Activated CD4-positive, alpha-beta T cell treated with anti-CD3 and anti-CD28 coated beads, Interleukin-2, amount 50 U/mL, for 16 hours (primary cell): ENCODE results near the gene IFNAR2.
A peak's percentile ranks its signal among the peaks of the same experiment; 100 is the strongest.
"Not testable (repeated sequence)": the region's sequence is repeated elsewhere in the genome, so short reads cannot be mapped to it uniquely, and the experiment has no call there.

Source experiments
- DNase-seq: peaks from one replicate; pipeline ENCODE4 v3.0.0-alpha.2; 2020

Gene IFNAR2

DNA sequence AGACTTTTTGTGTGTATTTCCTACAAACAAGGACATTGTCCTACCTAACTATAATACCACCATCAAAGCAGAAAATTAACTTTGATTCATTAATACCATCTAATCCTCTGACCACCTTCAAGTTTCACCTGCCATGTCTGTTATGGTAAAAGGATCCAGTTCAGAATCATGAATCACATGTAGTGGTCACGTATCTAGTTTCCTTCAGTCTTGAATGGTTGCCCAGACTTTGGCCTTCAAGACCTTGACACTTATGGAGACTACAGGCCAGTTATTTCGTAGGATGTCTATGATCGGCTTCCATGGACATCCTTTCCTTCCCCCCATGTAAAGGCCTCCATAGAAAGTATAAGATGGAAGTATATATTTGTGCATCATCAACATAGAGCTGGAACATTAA, 10.4 kb upstream of the IFNAR2 start:
- DNase-seq = no peak

DNA sequence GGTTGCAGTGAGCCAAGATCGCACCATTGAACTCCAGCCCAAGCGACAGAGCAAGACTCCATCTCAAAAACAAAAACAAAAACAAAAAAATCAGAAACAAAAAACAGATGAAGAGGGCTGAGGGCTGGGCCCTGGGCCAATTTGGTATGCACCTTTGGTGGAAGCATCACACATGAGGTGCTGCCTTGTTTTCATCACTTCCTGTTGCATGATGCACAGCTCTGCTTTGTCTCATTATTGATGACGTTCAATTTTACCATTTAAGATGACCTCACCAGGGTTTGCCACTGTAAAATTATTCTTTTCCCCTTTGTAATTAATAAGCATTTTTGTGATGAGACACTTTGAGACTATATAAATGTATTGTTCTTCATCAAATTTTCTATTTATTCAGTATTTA, 9.8 kb upstream of the IFNAR2 start:
- no peak for DNase-seq

DNA sequence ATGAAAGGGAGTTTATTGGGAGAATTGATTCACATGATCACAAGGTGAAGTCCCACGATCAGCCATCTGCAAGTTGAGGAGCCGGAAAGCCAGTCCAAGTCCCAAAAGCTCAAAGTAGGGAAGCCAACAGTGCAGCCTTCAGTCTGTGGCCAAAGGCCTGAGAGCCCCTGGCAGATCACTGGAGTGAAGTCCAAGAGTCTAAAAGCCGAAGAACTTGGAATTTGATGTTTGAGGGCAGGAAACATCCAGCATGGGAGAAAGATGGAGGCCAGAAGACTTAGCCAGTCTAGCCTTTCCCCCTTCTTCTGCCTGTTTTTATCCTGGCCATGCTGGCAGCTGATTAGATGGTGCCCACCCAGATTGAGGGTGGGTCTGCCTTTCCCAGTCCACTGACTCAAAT, 4.4 kb upstream of the IFNAR2 start:
- not testable (repeated sequence) for DNase-seq

DNA sequence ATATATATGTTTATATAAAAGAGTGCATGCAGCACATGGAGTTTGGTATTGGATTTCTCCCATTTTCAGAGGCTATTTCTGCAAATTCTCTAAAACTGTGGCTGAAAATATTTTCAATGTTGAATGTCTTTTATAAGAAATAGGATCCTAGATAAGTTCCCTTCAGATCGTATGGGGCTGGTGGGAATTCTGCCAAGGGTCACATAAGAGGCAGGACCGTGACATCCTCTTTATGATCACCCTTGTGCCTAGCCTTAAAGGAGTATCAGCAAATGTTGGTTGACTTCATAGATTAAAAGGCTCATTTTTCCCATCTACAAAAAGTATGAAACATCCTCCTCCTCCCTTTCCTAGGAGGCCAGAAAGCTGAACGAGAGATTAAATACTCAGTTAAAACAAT, 1.3 kb upstream of the IFNAR2 start:
- no peak for DNase-seq

DNA sequence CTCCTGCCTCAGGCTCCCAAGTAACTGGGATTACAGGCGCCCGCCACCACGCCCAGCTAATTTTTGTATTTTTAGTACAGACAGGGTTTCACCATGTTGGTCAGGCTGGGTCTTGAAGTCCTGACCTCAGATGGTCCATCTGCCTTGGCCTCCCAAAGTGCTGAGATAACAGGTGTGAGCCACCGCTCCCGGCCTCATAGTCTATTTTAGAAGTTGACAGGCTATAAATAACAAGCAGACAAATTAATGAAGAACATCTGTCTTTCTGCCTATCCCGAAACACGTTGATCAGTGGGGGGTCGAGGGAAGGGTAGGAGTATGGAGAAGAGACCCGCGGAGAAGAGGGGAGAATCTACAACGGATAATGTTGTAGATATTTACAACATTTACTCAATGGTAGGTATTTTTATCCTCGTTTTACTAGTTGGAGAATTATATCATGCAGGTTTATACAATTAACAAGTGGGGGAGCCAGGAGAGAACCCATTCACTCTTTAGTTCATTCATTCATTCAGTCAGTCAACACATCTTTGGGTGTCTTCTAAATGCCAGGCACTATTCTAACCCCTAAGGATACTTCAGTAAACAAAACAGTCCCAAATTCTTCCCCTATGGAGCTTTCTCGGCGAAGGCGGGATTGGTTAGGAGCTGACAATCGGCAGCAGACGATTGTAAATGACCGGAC, 497 bp upstream of the IFNAR2 start:
- DNase-seq = no peak

DNA sequence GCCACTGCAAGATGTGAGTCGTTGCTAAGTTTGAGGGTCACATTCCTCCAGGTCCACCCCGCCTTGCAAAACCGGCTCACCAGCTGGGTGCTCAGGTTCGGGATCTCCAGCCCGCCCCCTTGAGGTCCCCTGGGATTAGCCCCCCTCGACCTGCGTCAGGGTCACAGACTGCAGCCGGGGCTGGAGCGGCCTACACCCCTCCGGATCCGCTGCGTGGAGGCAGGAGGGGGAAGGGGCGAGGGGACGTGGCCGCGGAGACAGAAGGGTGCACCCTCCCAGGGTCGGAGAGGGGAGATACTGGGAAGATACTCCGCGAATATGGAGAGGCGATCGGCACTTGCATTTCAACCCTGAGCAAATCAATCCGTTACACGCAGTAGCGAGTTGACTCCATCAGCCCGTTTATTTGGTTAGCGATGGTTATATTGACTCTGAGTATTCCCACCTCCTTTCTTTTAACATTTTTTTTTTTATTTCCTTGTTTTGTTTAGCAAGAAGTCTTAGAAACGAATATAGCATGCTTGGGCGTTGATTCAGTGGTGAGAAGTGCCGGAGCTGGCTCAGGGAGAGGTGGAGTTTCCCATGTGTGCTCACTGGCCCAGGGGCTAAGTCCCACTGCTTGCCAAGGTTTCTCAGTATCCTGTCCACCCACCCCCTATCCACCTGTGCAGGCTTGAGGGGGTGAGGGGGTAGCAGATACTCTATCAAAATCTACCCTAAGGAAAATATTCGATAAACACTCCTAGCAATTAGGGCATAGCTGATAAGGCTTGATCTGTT, 997 bp downstream of the IFNAR2 start:
- no peak for DNase-seq

DNA sequence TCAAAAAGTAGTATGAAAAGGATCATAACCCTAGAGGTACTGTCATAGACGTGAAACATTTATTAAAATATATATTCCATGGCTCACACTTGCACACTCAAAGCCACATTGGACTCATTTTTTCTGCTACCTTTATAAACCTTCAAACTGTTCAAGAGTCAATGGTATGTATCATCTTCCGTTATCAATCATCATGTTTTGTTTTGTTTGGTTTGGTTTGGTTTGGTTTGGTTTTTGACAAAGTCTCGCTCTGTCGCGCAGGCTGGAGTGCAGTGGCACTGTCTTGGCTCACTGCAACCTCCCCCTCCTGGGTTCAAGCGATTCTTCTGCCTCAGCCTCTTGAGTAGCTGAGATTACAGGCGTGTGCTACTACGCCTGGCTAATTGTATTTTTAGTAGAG, 1.8 kb downstream of the IFNAR2 start:
- peak; percentile 89 for DNase-seq

DNA sequence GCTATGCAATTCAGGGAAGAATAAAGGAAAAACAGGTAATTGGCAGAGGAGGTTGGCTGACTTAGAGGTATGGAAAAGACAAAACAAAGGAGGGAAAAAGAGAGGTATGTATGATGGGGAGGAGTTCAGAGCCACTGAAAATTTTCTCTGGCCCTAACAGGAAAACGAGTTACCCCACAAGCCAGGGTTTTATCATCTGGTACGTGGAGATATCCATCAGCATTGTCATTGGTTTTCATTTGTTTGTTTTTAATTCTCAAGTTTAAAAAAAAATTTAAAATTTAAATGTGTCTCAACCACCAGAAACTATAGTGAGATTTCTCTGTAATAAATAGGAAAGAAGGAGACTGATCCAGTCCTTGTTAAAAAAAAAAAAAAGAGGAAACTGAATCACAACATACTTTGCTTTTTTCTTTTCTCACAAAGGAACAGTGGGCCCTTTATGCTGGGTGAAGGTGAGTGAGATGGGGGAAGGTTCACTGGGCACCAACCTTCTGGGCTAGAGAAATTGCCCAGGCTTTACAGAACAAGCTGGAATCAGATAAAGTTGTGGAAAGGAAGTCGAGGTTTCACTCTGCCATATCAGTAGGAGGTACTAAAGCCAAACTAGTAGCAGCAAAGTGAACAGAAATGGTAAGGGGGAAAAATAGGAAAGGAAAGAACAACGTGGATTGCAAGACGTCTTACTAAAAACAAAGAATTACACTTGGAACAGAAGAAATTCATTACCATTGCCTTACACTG, 2.7 kb downstream of the IFNAR2 start:
- DNase-seq = no peak

DNA sequence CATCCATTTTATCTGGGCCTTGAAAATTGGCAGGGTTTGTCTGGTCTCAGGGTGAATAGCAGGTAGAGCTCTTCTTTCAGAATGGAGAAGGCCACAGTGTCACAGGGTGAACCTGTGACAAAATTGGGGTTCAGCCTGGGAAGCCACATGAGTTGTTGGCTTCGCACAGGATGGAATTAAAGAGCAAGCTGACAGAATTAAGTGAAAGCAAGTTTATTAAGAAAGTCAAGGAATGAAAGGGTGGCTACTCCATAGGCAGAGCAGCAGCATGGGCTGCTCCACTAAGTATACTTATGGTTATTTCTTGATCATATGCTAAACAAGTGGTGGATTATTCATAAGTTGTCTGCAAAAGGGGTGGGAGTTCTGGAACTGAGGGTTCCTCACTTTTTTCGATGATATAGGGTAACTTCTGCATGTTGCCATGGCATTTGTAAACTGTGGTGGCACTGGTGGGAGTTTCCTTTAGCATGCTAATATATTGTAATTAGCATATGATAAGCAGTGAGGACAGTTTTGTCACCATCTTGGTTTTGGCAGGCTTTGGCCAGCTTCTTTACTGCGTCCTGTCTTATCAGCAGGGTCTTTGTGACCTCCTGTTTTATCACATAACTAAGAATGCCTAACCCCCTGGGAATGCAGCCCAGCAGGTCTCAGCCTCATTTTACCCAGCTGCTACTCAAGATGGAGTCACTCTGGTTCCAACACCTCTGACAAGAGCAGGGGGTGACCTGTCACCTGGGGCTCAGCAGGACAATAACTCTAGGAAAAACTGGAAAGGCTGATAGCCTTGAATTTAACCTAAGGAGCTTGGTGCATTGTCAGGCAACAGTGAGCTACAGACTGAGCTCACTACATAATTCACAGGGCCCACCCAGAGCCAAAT, 5.1 kb downstream of the IFNAR2 start:
- DNase-seq = no peak

DNA sequence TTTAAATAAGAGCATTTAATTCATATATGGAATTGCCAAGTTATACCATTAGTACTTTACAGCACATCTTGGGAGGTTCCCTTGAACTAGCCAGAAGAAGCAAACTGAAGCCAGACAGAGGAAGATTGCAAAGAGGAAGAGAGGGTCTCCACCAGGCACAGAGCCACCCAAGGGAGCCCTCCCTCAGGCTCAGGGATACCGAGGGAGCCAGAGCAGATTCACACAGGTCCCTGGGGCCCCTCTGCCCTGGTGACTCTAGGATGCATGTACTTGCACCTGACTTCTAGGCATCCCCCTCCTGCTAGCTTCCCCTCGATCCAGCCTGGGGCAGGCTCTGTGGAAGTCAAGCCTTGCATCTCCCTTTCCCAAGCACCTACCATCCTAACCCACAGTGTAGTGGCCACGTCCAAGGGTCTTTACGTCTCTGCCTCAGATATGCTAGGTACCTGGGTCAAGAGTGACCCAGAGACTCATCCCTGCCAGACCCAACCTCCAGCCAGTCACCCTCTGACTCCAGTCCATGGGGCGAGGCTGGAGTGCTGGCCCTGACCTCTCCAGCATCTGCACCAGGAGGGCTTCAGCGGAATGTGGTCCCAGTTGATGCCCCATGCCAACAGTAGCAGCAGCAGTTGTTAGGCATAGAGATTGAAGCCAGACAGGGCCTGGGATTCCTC, 6.4 kb downstream of the IFNAR2 start:
- no peak for DNase-seq

DNA sequence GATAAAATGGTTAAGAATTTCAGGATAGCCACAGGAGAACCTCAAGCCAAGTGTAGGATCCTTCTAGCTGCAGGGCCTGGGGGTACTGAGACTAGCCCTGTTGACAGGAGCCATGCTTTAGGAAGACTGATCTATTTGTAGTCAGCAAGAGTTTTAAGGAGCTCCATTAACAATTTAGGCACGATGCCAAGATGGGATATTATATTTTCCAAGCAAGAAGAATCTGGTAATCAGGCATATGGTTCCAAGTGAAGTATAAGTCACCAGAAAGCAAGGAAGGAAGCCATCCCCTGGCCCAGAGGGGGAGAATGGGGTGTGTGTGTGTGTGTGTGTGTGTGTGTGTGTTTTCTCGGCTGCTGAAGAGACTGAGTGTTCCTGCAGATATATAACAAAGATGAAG, 7.0 kb downstream of the IFNAR2 start:
- DNase-seq = no peak

DNA sequence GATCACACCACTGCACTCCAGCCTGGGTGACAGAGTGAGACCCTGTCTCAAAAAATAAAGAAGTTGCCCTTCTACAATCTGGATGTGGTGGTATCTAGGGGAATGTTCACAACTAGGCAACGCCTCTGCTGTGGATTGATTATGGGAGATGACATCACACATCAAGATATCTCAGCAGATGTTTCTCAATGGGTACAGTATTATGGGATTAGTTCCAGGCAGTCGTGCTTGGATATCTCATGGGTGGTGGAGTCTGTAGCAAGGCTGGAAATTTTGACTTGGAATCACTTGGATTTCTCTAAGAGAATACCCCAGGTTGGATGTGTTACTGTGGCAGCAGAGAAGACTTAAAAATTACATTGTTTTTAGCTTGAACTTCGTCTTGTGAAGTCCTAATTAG, 7.7 kb downstream of the IFNAR2 start:
- DNase-seq = no peak

DNA sequence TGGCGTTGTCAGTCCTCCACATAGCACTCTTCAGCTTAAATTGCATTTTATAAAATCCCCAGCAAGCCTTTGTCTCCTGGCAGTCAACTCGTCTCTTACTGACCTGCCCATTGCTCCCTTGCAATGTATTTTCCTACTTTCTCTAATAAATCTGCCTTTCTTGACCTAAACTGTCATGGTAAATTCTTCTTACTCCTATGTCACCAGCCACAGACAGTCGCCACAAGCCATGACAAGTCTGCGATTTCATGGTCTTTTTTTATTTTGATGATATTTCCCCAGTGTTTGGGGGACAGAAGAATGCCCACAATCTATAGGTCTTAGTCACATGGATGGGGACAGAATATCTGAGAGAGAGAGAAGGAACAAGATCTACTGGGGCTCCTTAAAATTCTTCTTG, 8.4 kb downstream of the IFNAR2 start:
- DNase-seq = no peak

DNA sequence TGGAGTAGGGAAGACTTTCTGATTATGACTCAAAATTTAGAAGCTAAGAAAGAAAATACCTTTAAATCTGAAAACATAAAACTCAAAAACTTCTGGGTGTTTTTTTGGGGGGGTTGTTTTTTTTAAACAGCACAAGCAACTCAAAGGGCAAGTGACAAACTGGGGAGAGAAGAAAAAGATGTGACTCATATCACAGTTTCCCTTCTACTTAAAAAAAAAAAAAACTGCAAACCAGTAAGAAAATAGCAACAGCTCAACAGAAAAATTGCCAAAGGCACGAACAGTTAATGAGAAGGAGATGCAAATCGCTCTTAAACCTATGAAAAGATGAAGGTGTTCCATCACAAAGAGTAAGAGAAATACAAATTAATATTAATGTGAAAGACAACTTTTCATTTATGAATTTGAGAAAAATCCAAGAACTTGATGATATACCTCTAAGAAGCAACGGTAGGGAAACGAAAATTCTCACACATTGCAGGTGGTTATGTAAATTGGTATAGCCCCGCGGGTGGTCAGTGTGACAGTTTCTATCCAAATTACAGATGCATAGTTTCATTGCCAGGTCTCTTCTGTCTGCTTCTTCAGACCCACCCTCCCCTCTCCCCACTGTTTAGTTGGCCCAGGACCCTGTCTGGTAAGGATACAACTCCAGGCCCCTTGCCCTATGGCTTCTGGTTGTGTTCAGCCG, 9.0 kb downstream of the IFNAR2 start:
- DNase-seq = peak; percentile 64

DNA sequence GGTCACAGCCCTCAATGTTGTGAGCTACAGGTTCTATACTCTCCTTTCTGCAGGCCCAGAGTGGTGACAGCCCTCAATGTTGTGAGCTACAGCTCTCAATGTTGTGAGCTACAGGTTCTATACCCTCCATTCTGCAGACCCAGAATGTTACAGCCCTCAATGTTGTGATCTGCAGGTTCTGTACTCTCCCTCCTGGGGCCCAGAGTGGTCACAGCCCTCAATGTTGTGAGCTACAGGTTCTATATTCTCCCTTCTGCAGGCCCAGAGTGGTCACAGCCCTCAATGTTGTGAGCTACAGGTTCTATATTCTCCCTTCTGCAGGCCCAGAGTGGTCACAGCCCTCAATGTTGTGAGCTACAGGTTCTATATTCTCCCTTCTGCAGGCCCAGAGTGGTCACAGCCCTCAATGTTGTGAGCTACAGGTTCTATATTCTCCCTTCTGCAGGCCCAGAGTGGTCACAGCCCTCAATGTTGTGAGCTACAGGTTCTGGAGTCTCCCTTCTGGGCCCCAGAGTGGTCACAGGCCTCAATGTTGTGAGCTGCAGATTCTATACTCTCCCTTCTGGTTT, 9.9 kb downstream of the IFNAR2 start:
- DNase-seq = not testable (repeated sequence)

DNA sequence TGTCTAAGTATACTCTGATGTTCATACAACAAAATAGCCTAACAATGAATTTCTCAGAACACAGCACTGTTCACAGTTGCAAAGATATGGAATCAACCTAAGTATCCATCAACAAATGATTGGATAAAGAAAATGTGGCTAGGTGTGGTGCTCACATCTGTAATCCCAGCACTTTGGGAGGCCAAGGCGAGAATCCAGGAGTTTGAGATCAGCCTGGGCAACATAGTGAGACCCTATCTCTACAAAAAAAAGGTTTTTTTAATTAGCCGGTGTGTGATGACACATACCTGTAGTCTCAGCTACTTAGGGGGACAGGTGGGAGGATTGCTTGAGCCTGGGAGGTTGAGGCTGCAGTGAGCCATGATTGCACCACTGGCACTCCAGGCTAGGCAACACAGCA, 10.7 kb downstream of the IFNAR2 start:
- no peak for DNase-seq

DNA sequence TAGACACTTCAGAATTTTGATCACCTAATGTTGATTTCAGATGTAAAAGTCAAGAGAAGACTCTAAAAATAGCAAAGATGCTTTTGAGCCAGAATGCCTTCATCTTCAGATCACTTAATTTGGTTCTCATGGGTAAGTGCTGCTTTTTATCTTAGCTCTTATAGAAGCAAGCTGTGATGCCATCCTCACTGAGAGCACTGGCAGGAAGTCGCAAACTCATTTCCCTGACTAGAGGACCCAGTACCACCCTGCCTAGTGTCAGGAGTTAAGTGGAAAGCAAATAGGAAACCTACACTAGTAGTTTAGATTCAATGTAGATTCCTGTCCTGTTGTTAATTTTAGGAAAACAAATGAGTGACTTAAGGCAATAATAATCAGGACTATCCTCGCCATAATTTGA, 12.1 kb downstream of the IFNAR2 start:
- DNase-seq = no peak

DNA sequence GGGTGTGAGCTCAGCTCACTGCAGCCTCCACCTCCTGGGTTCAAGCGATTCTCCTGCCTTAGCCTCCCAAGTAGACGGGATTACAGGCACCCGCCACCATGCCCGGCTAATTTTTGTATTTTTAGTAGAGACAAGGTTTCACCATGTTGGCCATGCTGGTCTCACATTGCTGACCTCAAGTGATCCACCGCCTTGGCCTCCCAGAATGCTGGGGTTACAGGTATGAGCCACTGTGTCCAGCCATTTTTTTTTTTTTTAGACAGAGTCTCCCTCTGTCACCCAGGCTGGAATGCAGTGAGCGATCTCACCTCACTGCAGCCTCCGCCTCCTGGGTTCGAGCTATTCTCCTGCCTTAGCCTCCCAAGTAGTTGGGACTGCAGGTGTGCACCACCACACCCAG, 13.1 kb downstream of the IFNAR2 start:
- not testable (repeated sequence) for DNase-seq

DNA sequence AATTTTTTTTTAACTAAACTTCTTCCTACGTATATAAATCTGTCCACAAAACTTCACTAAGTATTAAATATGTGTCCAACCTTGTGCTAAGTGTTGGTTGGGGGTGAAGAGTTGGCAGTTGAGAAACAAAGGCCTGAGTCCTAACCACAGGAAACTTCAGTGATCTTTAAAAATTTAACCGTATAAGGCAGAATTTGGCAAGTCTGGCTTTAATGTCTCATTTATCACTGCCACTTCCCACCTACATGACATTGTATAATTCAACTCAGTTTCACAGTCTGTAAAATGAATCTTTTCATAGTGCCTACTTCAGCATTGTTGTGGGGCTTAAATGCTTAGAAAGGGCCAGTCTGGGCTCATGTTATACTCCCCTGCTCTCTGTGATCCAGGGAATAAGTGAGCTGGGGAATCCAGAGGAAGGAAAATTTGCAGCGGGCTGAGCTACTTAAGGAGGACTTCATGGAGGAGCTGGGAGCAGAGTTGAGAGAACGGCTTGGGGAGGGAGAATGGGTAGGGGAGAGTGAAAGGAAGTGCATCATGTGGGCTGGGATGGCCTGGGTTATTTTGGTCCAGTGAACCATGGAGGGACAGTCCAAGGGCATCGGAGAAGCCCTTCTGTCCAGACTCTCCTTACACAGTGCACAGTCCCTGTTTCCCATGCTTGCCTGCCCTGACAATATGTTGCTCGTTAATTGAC, 14.5 kb downstream of the IFNAR2 start:
- DNase-seq = peak; percentile 35

DNA sequence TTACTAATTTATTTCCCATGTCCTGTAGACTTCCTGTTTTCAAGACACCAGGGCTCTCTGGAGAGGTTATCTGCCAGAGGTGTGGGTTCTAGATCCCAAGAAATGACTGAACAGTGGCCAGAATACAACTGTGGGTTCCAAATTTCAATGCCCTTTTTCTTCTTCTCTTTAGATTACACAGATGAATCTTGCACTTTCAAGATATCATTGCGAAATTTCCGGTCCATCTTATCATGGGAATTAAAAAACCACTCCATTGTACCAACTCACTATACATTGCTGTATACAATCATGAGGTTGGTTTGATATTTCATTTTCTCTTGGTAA, 15.0 kb downstream of the IFNAR2 start:
- DNase-seq = no peak
